ENCODE measurements around the gene LYRM7.
"Not testable (repeated sequence)": the region's sequence is repeated elsewhere in the genome, so short reads cannot be mapped to it uniquely, and the experiment has no call there.

- TF ChIP-seq CTCF (IDR thresholded peaks at IDR 0.05; ENCODE audit: poor library complexity); EZH2 (IDR thresholded peaks at IDR 0.05; ENCODE audit: borderline replicate concordance): not testable (repeated sequence)
Measured at GRCh38 chr5:131193897-131194296, 23.2 kb downstream of the LYRM7 start.
